Stimulated activated CD8-positive, alpha-beta memory T cell treated with anti-CD3 and anti-CD28 coated beads, Interleukin-12 subunit alpha, Interleukin-12 subunit beta, amount 100 ng/mL, for 4 hours (primary cell): Measurements from ENCODE around the gene GATAD2B.

Experiments
- DNase-seq: peaks from one replicate; pipeline ENCODE4 v3.0.0-alpha.2; 2020; ENCODE audit warnings: low read depth

Gene GATAD2B

DNA sequence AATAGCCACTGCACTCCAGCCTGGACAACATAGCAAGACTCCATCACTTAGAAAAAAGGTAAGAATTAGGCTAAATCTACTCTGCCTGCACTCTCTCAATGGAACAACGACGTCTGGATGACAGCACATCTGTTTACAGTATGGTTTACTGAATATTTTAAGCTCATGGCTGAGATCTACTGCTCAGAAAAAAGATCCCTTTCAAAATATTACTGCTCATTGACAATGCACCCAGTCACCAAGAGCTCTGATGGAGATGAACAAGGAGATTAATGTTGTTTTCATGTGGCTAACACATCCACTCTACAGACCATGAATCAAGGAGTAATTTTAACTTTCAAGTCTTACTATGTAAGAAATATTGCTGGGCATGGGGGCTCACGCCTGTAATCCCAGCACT is 89.6 kb downstream of the GATAD2B start:
- no peak for DNase-seq

DNA sequence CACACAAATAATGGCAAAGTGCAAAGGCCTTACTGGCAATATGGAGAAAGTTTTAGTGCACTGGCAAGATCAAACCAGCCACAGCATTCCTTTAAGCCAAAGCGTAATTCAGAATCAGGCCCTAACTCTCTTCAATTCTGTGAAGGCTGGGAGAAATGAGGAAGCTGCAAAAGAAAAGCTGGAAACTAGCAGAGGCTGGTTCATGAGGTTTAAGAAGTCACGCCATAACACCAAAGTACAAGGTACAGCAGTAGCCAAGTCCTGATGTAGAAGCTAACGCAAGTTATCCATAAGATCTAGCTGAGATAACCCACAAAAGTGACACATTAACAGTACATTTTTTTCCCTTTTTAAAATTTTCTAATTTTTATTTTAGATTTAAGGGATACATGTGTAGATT is 90.5 kb downstream of the GATAD2B start:
- no peak for DNase-seq

DNA sequence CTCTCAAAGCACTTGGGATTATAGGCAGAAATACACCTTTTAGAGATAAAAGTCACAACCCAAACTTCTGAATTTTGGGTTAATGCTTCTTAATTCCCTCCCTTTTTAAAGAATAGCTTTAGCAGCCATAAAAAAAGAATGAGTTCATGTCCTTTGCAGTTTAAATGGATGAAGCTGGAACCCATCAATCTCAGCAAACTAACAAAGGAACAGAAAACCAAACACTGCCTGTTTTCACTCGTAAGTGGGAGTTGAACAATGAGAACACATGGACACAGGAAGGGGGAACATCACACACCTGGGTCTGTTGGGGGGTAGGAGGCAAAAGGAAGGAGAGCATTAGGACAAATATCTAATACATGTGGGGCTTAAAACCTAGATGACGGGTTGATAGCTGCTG is 91.7 kb downstream of the GATAD2B start:
- DNase-seq, result no peak

DNA sequence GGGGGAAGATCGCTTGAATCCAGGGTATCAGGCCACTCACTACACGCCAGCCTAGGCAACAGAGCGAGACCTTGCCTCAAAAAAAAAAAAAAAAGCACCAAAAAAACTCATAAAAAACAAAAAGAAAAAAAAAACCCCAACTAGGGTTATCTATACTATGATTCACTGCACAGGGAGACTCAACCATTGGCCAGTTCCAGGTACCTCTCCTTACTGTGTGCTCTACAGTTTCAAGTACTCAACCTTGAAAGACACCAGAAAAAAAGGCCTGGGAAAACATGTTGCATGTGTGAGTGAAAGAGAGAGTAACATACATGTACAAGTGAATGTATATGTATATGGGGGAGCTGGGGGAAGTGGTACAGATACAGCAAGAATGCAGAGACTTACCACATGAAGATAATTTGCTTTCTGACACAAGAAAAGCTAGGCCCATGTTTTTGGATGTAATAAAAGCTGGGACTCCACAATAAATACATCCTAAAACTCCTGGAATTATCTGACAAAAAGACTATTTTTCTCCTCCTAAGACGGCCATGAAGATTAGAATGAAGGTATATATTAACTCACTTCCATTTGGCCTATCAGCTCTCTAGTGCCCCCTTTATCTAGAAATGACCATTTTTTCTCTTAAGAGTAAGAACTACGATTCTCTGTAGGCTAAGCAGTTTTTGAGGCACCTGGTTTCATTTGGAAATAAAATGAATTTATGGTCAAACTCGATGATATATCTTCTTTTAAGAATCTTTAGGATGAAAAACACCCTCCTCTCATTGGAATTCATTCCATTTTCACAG is 95.4 kb downstream of the GATAD2B start:
- DNase-seq, result no peak

DNA sequence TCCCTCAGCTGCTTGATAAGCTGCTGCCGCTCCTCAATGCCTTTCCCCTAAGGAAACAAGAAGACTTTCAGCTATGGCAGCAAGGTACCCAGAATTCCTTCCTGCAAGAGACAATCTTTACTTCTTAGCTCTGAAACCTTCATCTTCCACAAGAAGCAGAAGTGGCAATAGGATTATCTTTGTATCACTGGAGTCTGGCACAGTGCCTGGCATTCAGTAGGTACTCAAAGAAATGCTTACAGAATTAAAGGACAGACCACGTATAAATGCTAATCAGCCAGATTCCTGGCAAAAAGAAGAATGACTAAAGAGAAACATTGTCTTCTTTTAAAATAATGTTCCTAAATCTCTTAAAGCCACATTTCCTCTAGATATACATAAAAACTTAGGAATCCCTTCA is 103.9 kb downstream of the GATAD2B start:
- no peak for DNase-seq

DNA sequence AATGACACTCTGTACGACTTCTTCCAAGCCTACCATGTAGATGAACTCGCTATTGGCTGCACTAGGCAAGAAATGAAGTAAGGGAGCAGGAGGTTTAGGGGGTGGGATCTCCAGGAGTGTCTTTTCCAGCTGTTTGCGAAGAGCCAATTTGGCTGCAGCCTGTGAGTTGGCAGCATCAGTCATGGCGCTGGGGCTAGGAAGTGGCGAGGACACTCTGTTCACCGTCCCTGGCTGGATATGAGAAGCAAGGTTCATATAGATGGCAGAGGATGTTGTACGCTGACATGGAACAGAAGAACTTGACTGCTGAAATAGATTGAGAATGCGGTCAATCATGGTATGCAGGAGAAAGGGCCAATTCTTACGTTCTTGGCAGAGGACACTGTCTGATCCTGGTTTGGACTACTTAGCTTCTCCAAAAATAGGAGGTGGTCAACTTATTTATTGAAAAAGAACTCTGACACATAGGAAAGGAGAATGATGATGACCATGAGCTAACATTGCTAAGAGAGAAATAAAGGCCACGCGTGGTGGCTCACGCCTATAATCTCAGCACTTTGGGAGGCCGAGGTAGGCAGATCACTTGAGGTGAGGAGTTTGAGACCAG is 106.4 kb downstream of the GATAD2B start:
- no peak for DNase-seq

DNA sequence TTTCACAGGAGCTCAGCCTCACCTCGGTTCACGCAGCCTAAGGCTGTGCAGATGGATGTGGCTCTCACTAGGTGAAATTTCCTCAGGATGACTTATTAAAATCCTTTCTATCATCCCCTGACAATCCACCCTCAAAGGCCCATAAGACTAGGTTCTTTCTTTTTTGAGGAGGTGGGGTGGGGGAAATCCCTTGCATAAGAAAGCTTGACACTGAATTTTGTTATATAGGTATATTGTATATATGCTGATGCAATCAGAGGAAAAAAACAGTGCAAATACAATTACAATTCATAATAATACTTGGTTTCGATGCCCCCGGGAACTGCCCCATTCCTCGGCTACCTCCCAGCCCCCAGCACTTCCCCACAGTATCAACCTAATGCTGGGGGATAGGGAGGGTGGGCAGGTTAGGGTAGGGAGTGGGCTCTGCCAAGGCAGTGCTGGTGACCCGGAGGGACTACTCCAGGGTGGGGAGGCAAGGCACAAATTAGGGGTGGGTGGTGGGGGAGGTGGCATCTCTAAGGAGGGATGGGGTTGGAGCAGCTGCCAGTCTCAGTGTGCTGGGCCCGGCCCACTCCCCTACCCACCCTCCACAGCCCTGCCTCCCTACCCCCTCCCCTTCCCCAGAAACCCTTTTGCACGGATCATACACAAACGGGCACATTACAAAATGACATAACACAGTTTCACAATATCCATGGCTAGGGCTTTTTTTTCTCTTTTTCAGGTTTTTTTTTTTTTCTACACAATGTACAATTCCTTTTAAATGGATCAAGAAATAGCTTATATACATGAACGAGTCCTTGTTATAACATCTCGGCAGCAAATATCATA is 116.7 kb downstream of the GATAD2B start:
- no peak for DNase-seq

DNA sequence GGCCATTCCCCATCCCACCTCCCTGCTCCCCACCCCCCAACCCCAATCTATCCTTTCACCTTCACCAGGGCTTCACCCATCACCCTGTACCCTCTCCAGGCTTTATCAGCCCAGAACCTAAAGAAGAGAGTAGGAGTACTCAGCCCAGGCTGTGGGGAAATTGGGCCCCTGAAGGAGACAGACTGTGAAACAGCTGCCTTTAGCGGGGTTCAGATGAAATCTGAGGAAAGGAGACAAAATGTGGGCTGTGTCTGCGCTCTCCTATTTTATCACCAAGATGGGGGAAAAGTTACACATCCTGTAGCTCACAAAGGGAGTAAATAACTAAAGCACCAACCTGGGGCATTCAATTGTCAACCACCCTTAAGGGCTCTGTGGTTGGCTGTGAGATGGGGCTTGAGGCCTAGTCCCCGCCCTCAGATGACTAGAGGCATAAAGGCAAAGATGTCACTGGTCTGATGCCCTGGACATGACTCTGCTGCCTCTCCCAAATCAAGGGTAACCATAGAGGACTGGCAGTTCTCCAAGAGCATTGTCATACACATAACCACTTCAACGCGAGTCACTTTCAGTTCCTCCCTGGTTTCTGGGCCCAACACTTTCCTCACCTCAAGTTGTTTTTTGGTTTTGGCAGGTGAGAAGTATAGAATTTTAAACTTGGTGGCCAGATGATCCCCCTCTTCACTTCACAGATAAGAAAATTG is 117.6 kb downstream of the GATAD2B start:
- DNase-seq, result peak; percentile 33

DNA sequence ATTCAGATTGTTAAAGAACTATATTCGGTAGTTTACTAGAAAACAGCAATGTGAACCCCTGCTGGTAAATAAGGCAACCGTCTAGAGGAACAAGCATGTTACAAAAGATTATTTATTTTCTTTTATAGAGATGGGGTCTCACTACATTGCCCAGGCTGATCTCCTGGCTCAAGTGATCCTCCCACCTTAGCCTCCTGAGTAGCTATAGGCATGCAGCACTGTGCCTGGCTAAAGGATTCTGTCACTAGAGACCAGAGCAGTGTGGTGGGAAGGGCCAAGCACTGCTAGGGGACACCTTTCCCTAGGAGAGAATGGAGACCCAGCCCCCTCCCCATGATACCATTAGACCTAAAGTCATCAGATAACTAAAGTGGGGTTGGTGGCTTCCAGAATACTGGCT is 118.7 kb downstream of the GATAD2B start:
- no peak for DNase-seq

DNA sequence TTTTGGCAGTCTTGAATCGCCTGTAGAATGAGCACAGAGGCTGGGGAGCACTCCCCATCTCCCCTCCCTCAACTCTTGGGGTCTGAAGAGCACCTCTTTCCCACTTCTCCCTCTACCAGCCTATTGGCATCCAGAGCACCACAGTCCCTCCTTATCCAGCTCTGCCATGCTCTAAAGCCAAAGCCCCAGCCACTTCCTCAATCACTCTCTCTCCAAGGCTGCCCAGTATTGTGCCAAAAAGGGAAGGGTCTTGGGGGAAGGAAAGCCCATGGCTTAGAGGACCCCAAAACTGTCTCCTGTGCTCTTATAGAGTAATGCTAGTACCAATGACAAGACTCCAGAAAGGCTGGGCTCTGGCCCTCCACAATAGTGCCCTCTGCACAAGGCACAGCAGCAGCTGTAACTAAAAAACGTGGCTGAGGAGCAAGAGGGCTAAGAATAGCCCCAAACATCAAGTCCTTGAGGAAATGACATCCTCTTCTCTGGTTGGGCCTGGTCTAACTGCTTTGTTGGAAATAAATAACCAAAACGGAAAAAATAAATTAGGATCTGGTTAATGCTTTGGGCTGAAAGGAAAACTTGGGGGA is 119.2 kb downstream of the GATAD2B start:
- no peak for DNase-seq

DNA sequence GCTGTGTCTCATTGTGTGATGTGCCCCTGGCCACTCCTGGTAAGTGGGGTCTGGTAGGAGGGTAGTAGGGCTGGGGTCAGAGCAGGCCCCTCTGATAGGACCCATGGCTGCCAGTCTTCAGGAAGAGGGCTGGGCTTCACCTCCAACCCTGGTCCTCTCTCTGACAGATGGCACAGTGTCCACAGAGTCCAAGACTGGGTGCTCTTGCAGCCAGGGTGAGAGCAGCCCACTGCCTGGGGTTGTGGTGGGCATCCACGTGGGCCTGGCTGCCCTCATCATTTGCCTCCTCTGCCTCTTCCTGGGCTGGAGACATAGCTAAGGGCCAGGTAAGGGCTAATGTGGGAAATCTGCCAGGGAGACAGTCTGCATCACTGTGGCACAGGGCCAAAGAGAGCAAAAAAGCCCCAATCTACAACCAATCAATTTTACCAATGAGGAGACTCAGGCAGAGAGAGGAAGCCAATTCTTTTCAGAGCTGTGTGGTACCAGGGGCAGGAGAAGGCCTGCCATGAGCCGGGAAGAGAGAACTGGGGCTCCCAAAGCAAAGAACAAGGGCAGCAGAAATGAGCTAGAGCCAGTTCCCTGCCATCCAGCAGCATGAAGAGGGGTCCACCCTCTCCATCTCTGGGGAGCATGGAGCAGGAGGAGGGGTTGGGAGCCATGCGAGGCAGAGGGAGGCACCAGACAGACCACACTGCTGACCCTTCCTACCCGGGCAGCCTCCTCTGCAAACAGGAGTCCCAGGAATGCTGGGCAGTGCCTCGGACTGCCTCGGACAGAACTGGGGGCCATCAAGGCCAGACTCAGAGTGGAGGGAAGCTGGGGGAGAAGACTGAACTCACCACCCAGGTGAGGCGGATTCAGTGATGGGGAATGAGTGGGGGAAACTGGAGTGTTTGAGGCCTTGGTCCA is 120.7 kb downstream of the GATAD2B start:
- no peak for DNase-seq

DNA sequence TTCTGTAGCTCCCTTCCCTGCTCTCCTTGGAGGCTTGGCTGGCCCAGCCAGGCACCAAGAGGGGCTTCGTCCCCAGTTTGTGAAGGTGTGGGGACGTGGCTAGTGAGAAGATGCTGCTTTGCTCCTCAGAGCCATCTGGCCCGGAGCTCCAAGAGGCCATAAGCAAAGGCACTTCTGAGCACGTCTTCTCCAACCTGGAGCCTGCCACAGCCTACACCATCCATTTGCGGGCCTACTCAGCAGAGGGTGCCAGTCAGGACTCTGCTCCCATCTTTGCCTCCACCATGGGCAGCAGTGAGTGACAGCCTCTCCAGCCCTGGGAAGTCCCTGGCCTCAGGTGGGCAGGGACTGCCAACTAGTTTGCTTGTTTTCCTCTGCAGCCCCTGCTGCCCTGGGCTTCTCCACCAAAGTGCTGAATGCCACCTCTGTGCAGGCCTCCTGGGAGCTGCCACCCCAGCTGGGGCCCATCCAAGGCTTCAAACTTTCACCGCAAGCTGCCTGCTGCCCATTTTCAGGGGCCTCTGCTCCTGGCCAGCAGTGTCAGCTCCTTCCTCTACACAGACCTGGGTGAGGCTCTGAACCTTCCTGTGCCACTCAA is 121.6 kb downstream of the GATAD2B start:
- no peak for DNase-seq

DNA sequence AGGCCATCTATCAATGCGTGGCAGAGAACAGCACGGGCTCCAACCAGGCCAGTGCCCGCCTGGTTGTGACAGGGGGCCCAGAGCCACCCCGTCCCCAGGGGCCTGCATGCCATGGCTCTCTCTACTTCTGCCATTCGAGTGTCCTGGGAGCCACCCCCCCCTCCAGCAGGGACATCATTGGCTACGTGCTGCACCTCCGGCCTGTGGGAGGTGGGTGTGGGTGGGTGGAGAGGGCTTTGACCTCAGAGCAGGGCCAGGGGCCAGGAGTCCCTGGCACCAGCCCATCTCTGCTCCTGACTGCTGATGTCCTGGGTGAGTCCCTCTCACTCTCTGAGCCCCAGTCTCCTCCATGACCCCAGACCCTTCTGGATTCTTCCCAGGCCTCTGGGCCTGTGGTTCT is 122.3 kb downstream of the GATAD2B start:
- no peak for DNase-seq

DNA sequence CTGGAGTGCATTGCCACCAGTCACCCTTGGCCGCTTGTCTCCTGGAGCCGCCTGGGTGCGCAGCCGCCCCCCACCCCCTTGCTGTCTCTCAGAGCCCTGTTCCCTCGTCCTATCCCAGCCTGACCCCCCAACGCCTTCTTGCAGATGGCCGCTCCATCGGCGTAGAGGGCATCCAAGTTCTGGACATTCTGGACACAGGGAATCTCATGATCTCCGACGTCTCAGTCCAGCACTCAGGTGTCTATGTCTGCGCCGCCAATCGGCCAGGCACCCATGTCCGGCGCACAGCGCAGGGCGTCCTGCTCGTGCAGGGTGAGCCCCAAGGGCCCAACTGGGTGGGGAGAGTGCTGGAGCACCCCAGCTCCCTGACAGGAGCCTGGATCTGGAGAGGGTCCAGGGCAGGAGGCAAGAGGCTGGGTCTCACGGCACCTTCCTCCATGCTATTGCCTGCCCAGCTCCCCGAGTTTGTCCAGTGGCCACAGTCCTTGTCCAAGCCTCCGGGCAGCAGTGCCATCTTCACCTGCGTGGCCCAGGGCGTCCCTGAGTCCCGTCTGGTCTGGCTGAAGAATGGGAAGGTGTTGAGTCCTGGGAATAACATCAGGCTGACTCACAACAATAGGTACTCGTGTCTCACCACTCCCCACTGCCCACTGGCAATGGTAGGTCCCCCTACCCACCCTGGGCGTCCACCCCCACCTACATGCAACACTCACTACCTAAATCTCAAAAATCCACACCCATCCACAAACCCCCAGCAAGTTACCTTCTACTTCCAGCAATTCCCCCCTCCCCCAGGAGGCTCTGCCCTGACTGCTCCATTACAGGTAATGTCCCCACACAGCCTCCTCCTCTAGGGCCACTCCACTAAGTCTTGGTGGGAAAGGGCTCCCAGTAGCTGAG is 123.0 kb downstream of the GATAD2B start:
- no peak for DNase-seq

DNA sequence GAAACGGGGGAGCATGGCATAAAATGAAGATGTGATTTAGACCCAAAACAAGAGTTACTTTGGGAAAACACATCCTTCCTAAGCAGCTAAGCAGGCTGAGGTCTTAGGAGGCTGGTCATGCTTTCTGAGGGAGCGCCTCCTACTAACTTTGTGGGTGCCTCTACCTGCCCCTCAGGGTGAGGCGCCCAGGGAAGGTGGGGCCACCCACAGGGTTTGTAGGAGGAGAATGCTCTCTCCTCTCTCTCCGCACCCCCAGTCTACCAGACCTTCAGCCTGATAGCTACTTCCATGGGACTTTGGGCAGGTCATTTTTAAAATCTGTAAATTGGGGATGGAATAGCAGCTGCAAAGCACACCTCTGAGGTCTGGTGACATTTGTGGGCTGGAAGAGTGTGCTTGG is 123.8 kb downstream of the GATAD2B start:
- no peak for DNase-seq

DNA sequence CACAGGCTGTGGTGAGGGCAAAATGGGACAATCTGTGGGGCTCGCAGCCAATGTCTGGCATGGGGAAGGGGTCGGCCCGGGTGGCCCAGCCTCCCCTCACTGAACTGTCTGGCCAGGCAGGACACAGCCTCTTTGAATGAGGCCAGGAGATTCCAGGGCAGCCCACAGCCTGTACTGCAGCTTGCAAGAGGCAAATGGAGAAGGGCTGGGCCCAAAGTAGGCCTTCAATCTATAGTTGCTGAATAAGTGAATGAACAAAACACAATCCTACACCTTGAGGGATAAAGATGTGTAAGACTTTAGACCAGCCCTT is 124.3 kb downstream of the GATAD2B start:
- no peak for DNase-seq

DNA sequence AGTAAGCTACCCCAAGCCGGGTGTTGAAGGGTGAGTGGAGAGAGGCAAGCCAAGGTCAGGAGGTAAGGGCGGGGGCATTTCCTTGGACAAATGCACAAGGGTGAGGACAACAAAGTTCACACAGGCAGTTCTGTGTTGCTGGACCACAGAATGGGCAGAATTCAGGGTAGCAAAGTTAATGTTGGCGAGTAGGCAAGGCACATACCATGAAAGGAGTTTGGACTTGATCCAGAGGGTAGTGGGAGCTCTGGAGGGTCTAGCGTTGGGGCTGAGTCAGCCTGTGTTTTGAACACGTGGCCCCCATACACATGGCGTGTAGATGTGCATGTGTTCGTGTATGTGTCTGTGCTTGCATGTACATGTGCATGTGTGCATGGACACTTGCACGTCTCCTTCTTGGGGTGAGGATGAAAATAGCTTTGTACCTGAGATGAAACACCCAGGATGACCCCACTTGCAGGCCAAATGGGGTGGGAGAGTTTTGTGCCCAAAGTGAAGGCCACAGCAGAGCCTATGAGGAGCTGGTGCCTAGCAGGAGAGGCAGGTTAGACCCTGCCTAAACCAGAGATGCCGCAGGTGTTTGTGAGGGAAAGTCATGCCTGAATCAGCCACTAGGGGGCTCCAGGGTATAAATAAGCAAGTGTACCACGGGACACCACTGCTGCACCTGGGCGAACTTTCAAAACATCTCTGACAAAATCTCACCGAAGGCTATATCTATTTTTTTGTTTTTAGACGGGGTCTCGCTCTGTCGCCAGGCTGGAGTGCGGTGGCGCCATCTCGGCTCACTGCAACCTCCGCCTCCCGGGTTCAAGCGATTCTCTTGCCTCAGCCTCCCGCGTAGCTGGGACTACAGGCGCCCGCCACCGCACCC is 125.7 kb downstream of the GATAD2B start:
- DNase-seq, result peak; percentile 59

DNA sequence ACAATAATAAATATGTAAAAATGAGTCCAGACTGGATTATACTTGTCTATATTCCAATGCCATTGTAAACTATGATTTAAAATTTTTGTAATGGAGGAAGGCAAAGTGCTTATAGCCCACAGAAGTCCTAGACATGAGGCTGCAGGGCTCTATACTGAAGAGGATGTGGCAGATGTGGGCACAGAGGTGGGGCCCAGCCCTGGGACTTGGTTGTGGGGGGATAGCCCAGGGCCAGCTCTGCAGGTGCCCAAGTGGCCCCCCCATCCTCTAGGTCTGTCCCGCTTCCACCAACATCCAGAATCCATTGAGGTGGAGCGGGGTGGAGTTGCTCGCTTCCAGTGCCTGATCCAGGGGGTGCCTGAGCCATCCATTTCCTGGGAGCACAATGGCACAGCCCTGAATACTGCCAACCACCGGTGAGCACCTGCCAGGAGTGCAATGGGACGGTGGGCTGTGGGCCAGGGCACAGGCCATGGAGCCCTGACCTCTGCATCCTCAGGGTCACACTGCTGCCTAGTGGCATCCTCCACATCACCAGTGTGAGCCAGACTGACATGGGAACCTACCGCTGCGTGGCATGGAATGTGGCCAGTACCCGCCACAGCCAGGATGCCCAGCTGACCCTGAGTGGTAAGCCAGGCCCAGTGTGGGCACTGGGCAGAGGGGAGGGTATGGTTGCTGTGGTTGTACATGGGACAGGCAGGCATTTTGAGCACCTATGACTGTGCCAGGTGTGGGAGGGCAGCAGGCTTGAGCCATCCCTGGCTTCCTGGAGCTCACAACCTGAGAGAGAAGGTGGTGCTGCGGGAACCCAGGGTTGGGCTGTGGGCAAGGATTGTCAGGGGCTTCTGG is 126.6 kb downstream of the GATAD2B start:
- no peak for DNase-seq
